Karpas-422 (cell line): Measurements from ENCODE around the gene KDM3A. TPM values are rescaled to one million over a fixed set of nuclear protein-coding genes. Genes with fewer than 3 reads are reported as not detected.
A peak's percentile ranks its signal among the peaks of the same experiment; 100 is the strongest.

Experiments
- DNase-seq: peaks from one replicate; pipeline ENCODE4 v3.0.0-alpha.2; 2015
- H2AFZ ChIP-seq: fragments of 200-600 bp; sonication (generic); 2 replicates; pipeline ENCODE4 v1.6.1; 2014; ENCODE audit warnings: antibody characterized with exemption, low read length, mixed read lengths
- H3K27ac ChIP-seq: fragments of 200-600 bp; sonication (generic); 2 replicates; pipeline ENCODE4 v1.5.1; 2014; ENCODE audit warnings: mild to moderate bottlenecking, low read length, moderate library complexity
- H3K27me3 ChIP-seq: fragments of 200-600 bp; sonication (generic); 2 replicates; pipeline ENCODE4 v1.6.1; 2014; ENCODE audit warnings: low read length, mixed read lengths
- H3K36me3 ChIP-seq: fragments of 200-600 bp; sonication (generic); 2 replicates; pipeline ENCODE4 v1.6.1; 2014; ENCODE audit warnings: low read length, mixed read lengths; ENCODE audit not compliant: insufficient read depth
- H3K4me1 ChIP-seq: fragments of 200-600 bp; sonication (generic); 2 replicates; pipeline ENCODE4 v1.6.1; 2014; ENCODE audit warnings: mild to moderate bottlenecking, low read length, mixed read lengths
- H3K4me2 ChIP-seq: fragments of 200-600 bp; sonication (generic); 2 replicates; pipeline ENCODE4 v1.6.1; 2014; ENCODE audit warnings: low read length, low read depth, mild to moderate bottlenecking; ENCODE audit not compliant: poor library complexity, severe bottlenecking
- H3K4me3 ChIP-seq: fragments of 200-600 bp; sonication (generic); 2 replicates; pipeline ENCODE4 v1.5.1; 2014; ENCODE audit warnings: mild to moderate bottlenecking, antibody characterized with exemption, low read length, mixed read lengths
- H3K79me2 ChIP-seq: fragments of 200-600 bp; sonication (generic); 2 replicates; pipeline ENCODE4 v1.6.1; 2014; ENCODE audit warnings: mild to moderate bottlenecking, low read length, mixed read lengths
- H3K9ac ChIP-seq: fragments of 200-600 bp; sonication (generic); 2 replicates; pipeline ENCODE4 v1.6.0; 2014; ENCODE audit warnings: low read length
- H3K9me2 ChIP-seq: fragments of 200-600 bp; sonication (generic), shearing (Covaris generic); replicated peaks from 2 replicates; pipeline ENCODE4 v1.6.0; 2014; ENCODE audit warnings: mild to moderate bottlenecking, low read length, moderate library complexity; ENCODE audit not compliant: insufficient read depth
- H3K9me3 ChIP-seq: fragments of 300-700, 200-600 bp; sonication (generic); 2 replicates; pipeline ENCODE4 v1.6.1; 2014; ENCODE audit warnings: low read length, mixed read lengths
- H4K20me1 ChIP-seq: fragments of 200-600 bp; sonication (generic); 2 replicates; pipeline ENCODE4 v1.6.1; 2014; ENCODE audit warnings: mild to moderate bottlenecking, antibody characterized with exemption, low read length, low read depth; ENCODE audit not compliant: insufficient read depth
- total RNA-seq: library from RNA; depleted of rRNA; stranded (reverse); fragments of >200 nt; shearing (Covaris generic); gene quantifications from 2 replicates; pipeline ENCODE4 v1.2.3, GENCODE V29; 2014; ENCODE audit warnings: low replicate concordance

Gene KDM3A
- total RNA-seq, 1 experiment from 2014 or later, result 154 TPM

- H3K4me3 ChIP-seq, result no peak overlapping the region
- peaks cover 10% of the 10 kb centered on the region for H3K4me1 ChIP-seq
- no peak overlapping the region for H2AFZ ChIP-seq
- no peaks in the 10 kb centered on the region for H3K9me2 ChIP-seq
- no peaks in the 10 kb centered on the region for H3K79me2 ChIP-seq
- H3K27ac ChIP-seq, result no peak overlapping the region
- H3K4me2 ChIP-seq, result no peak overlapping the region
- H3K27me3 ChIP-seq, result no peaks in the 10 kb centered on the region
- no peaks in the 10 kb centered on the region for H3K9me3 ChIP-seq
- no peak for DNase-seq
- no peaks in the 10 kb centered on the region for H3K36me3 ChIP-seq
- no peaks in the 10 kb centered on the region for H4K20me1 ChIP-seq
- no peak overlapping the region for H3K9ac ChIP-seq
Measured at GRCh38 chr2:86400321-86400720, 40.9 kb upstream of the KDM3A start.

- Histone ChIP-seq H3K4me2 (no peak overlapping the region), H3K27me3 (peaks cover 3% of the 10 kb centered on the region; the same call in 1 of the 2 replicates), H3K4me3 (no peak overlapping the region), H2AFZ (no peak overlapping the region), H3K36me3 (no peaks in the 10 kb centered on the region), H4K20me1 (no peaks in the 10 kb centered on the region), H3K9ac (no peak overlapping the region), H3K79me2 (no peaks in the 10 kb centered on the region), H3K4me1 (no peaks in the 10 kb centered on the region), H3K9me3 (peaks cover 8% of the 10 kb centered on the region), H3K27ac (no peak overlapping the region), H3K9me2 (no peaks in the 10 kb centered on the region)
- DNase-seq, result no peak
Measured at GRCh38 chr2:86410581-86410980, 30.6 kb upstream of the KDM3A start.

- no peak overlapping the region for H3K4me2 ChIP-seq
- no peak overlapping the region for H3K4me3 ChIP-seq
- no peak overlapping the region for H3K9ac ChIP-seq
- peaks cover 6% of the 10 kb centered on the region; the same call in 1 of the 2 replicates for H3K27me3 ChIP-seq
- DNase-seq, result no peak
- no peaks in the 10 kb centered on the region for H3K9me2 ChIP-seq
- H3K4me1 ChIP-seq, result no peaks in the 10 kb centered on the region
- H2AFZ ChIP-seq, result no peak overlapping the region
- H3K27ac ChIP-seq, result no peak overlapping the region
- H4K20me1 ChIP-seq, result no peaks in the 10 kb centered on the region
- H3K79me2 ChIP-seq, result no peaks in the 10 kb centered on the region
- H3K9me3 ChIP-seq, result peaks cover 8% of the 10 kb centered on the region
- no peaks in the 10 kb centered on the region for H3K36me3 ChIP-seq
Measured at GRCh38 chr2:86411396-86411795, 29.8 kb upstream of the KDM3A start.

- H3K27me3 ChIP-seq, result peaks cover 6% of the 10 kb centered on the region; the same call in 1 of the 2 replicates
- no peak overlapping the region for H3K27ac ChIP-seq
- H4K20me1 ChIP-seq, result no peaks in the 10 kb centered on the region
- no peaks in the 10 kb centered on the region for H3K9me2 ChIP-seq
- DNase-seq, result no peak
- H3K4me2 ChIP-seq, result no peak overlapping the region
- H3K4me3 ChIP-seq, result no peak overlapping the region
- H3K9me3 ChIP-seq, result peaks cover 8% of the 10 kb centered on the region
- H3K79me2 ChIP-seq, result no peaks in the 10 kb centered on the region
- H3K4me1 ChIP-seq, result no peaks in the 10 kb centered on the region
- H2AFZ ChIP-seq, result no peak overlapping the region
- no peak overlapping the region for H3K9ac ChIP-seq
- H3K36me3 ChIP-seq, result no peaks in the 10 kb centered on the region
Measured at GRCh38 chr2:86412007-86412406, 29.2 kb upstream of the KDM3A start.

- DNase-seq, result no peak
- peaks cover 8% of the 10 kb centered on the region for H3K9me3 ChIP-seq
- peaks cover 6% of the 10 kb centered on the region; the same call in 1 of the 2 replicates for H3K27me3 ChIP-seq
- peak overlapping the region; percentile 21 for H3K4me2 ChIP-seq
- H3K9me2 ChIP-seq, result no peaks in the 10 kb centered on the region
- no peaks in the 10 kb centered on the region for H3K36me3 ChIP-seq
- H3K79me2 ChIP-seq, result no peaks in the 10 kb centered on the region
- no peak overlapping the region for H3K27ac ChIP-seq
- H2AFZ ChIP-seq, result no peak overlapping the region
- no peak overlapping the region for H3K9ac ChIP-seq
- H3K4me3 ChIP-seq, result no peak overlapping the region; the same call in 1 of the 2 replicates
- no peaks in the 10 kb centered on the region for H3K4me1 ChIP-seq
- no peaks in the 10 kb centered on the region for H4K20me1 ChIP-seq
Measured at GRCh38 chr2:86413296-86414094, 27.7 kb upstream of the KDM3A start.

- H3K79me2 ChIP-seq, result no peaks in the 10 kb centered on the region
- no peaks in the 10 kb centered on the region for H3K9me2 ChIP-seq
- H3K4me2 ChIP-seq, result no peak overlapping the region
- H2AFZ ChIP-seq, result no peak overlapping the region
- no peaks in the 10 kb centered on the region for H3K4me1 ChIP-seq
- H3K36me3 ChIP-seq, result no peaks in the 10 kb centered on the region
- peaks cover 6% of the 10 kb centered on the region; the same call in 1 of the 2 replicates for H3K27me3 ChIP-seq
- no peak for DNase-seq
- no peak overlapping the region for H3K27ac ChIP-seq
- H4K20me1 ChIP-seq, result no peaks in the 10 kb centered on the region
- H3K9me3 ChIP-seq, result peaks cover 8% of the 10 kb centered on the region
- no peak overlapping the region for H3K4me3 ChIP-seq
- no peak overlapping the region for H3K9ac ChIP-seq
Measured at GRCh38 chr2:86414996-86415395, 26.2 kb upstream of the KDM3A start.

- Histone ChIP-seq H3K9me2 (no peaks in the 10 kb centered on the region), H4K20me1 (no peaks in the 10 kb centered on the region), H3K4me2 (no peak overlapping the region), H3K9me3 (no peaks in the 10 kb centered on the region), H3K4me3 (no peak overlapping the region), H3K36me3 (no peaks in the 10 kb centered on the region), H3K9ac (no peak overlapping the region), H3K4me1 (no peaks in the 10 kb centered on the region), H3K27ac (no peak overlapping the region), H2AFZ (no peak overlapping the region), H3K27me3 (0 out of 2 replicates have a peak, but pooled peaks cover 3% of the 10 kb centered on the region), H3K79me2 (no peaks in the 10 kb centered on the region)
- DNase-seq, result no peak
Measured at GRCh38 chr2:86416146-86416545, 25.0 kb upstream of the KDM3A start.

GRCh38 chr2:86417961-86418360 is 23.2 kb upstream of the KDM3A start:
- Histone ChIP-seq H3K4me1 (no peaks in the 10 kb centered on the region), H3K9me3 (no peaks in the 10 kb centered on the region), H3K9me2 (no peaks in the 10 kb centered on the region), H3K27ac (no peak overlapping the region), H2AFZ (no peak overlapping the region), H3K36me3 (no peaks in the 10 kb centered on the region), H4K20me1 (no peaks in the 10 kb centered on the region), H3K79me2 (no peaks in the 10 kb centered on the region), H3K4me3 (no peak overlapping the region), H3K27me3 (peaks cover 5% of the 10 kb centered on the region; the same call in 1 of the 2 replicates), H3K4me2 (no peak overlapping the region), H3K9ac (no peak overlapping the region)
- DNase-seq, result no peak
